ENCODE data around the gene FOXO6.

Gene FOXO6

GRCh38 chr1:41418857-41419583 lies 57.8 kb downstream of the FOXO6 start:
- Histone ChIP-seq H3K9me3 (ENCODE audit: low read length) (no peaks in the 10 kb centered on the region), H3K36me3 (ENCODE audit: insufficient read depth, low read length) (no peaks in the 10 kb centered on the region), H3K4me1 (ENCODE audit: insufficient read depth, low read length) (peaks cover 13% of the 10 kb centered on the region), H3K27me3 (ENCODE audit: insufficient read depth, low read length) (no peaks in the 10 kb centered on the region), H2AFZ (ENCODE audit: low read depth, low read length) (no peak overlapping the region), H3K4me3 (ENCODE audit: low read length) (no peak overlapping the region)

- no peaks in the 10 kb centered on the region for H3K9me3 ChIP-seq (ENCODE audit: low read length)
- H2AFZ ChIP-seq (ENCODE audit: low read depth, low read length), result no peak overlapping the region
- no peak overlapping the region for H3K4me3 ChIP-seq (ENCODE audit: low read length)
- peaks cover 13% of the 10 kb centered on the region for H3K4me1 ChIP-seq (ENCODE audit: insufficient read depth, low read length)
- H3K36me3 ChIP-seq (ENCODE audit: insufficient read depth, low read length), result no peaks in the 10 kb centered on the region
- no peaks in the 10 kb centered on the region for H3K27me3 ChIP-seq (ENCODE audit: insufficient read depth, low read length)
These were observed 58.5 kb downstream of the FOXO6 start for GRCh38 chr1:41419584-41420295.

GRCh38 chr1:41420351-41420750 lies 59.1 kb downstream of the FOXO6 start:
- Histone ChIP-seq H3K36me3 (ENCODE audit: insufficient read depth, low read length) (no peaks in the 10 kb centered on the region), H2AFZ (ENCODE audit: low read depth, low read length) (no peak overlapping the region), H3K27me3 (ENCODE audit: insufficient read depth, low read length) (no peaks in the 10 kb centered on the region), H3K9me3 (ENCODE audit: low read length) (no peaks in the 10 kb centered on the region), H3K4me1 (ENCODE audit: insufficient read depth, low read length) (peaks cover 13% of the 10 kb centered on the region), H3K4me3 (ENCODE audit: low read length) (no peak overlapping the region)

- no peaks in the 10 kb centered on the region for H3K36me3 ChIP-seq (ENCODE audit: insufficient read depth, low read length)
- H2AFZ ChIP-seq (ENCODE audit: low read depth, low read length), result no peak overlapping the region
- H3K9me3 ChIP-seq (ENCODE audit: low read length), result no peaks in the 10 kb centered on the region
- H3K4me1 ChIP-seq (ENCODE audit: insufficient read depth, low read length), result peaks cover 13% of the 10 kb centered on the region
- H3K4me3 ChIP-seq (ENCODE audit: low read length), result no peak overlapping the region
- H3K27me3 ChIP-seq (ENCODE audit: insufficient read depth, low read length), result no peaks in the 10 kb centered on the region
These were observed 59.6 kb downstream of the FOXO6 start for GRCh38 chr1:41420860-41421259.

- Histone ChIP-seq H3K4me1 (ENCODE audit: insufficient read depth, low read length) (peaks cover 13% of the 10 kb centered on the region), H3K9me3 (ENCODE audit: low read length) (no peaks in the 10 kb centered on the region), H2AFZ (ENCODE audit: low read depth, low read length) (no peak overlapping the region), H3K4me3 (ENCODE audit: low read length) (no peak overlapping the region), H3K27me3 (ENCODE audit: insufficient read depth, low read length) (no peaks in the 10 kb centered on the region), H3K36me3 (ENCODE audit: insufficient read depth, low read length) (no peaks in the 10 kb centered on the region)
These were observed 61.1 kb downstream of the FOXO6 start for GRCh38 chr1:41422306-41422705.

GRCh38 chr1:41423511-41424191 lies 62.4 kb downstream of the FOXO6 start:
- H3K9me3 ChIP-seq (ENCODE audit: low read length), result no peaks in the 10 kb centered on the region
- no peak overlapping the region for H2AFZ ChIP-seq (ENCODE audit: low read depth, low read length)
- no peaks in the 10 kb centered on the region for H3K36me3 ChIP-seq (ENCODE audit: insufficient read depth, low read length)
- peaks cover 13% of the 10 kb centered on the region for H3K4me1 ChIP-seq (ENCODE audit: insufficient read depth, low read length)
- no peaks in the 10 kb centered on the region for H3K27me3 ChIP-seq (ENCODE audit: insufficient read depth, low read length)
- no peak overlapping the region for H3K4me3 ChIP-seq (ENCODE audit: low read length)

- no peaks in the 10 kb centered on the region for H3K27me3 ChIP-seq (ENCODE audit: insufficient read depth, low read length)
- peaks cover 13% of the 10 kb centered on the region for H3K4me1 ChIP-seq (ENCODE audit: insufficient read depth, low read length)
- H2AFZ ChIP-seq (ENCODE audit: low read depth, low read length), result no peak overlapping the region
- H3K36me3 ChIP-seq (ENCODE audit: insufficient read depth, low read length), result no peaks in the 10 kb centered on the region
- H3K9me3 ChIP-seq (ENCODE audit: low read length), result no peaks in the 10 kb centered on the region
- H3K4me3 ChIP-seq (ENCODE audit: low read length), result no peak overlapping the region
These were observed 63.4 kb downstream of the FOXO6 start for GRCh38 chr1:41424581-41425118.

GRCh38 chr1:41425369-41425768 lies 64.1 kb downstream of the FOXO6 start:
- H3K36me3 ChIP-seq (ENCODE audit: insufficient read depth, low read length), result no peaks in the 10 kb centered on the region
- H3K4me1 ChIP-seq (ENCODE audit: insufficient read depth, low read length), result peaks cover 8% of the 10 kb centered on the region
- H3K4me3 ChIP-seq (ENCODE audit: low read length), result no peak overlapping the region
- H3K9me3 ChIP-seq (ENCODE audit: low read length), result no peaks in the 10 kb centered on the region
- no peaks in the 10 kb centered on the region for H3K27me3 ChIP-seq (ENCODE audit: insufficient read depth, low read length)
- H2AFZ ChIP-seq (ENCODE audit: low read depth, low read length), result no peak overlapping the region

- no peaks in the 10 kb centered on the region for H3K36me3 ChIP-seq (ENCODE audit: insufficient read depth, low read length)
These were observed 65.1 kb downstream of the FOXO6 start for GRCh38 chr1:41426201-41426890.

GRCh38 chr1:41427122-41427913 lies 66.1 kb downstream of the FOXO6 start:
- no peaks in the 10 kb centered on the region for H3K4me1 ChIP-seq (ENCODE audit: insufficient read depth, low read length)
- H3K27me3 ChIP-seq (ENCODE audit: insufficient read depth, low read length), result no peaks in the 10 kb centered on the region
- no peaks in the 10 kb centered on the region for H3K9me3 ChIP-seq (ENCODE audit: low read length)
- H2AFZ ChIP-seq (ENCODE audit: low read depth, low read length), result no peak overlapping the region
- H3K4me3 ChIP-seq (ENCODE audit: low read length), result no peak overlapping the region
- no peaks in the 10 kb centered on the region for H3K36me3 ChIP-seq (ENCODE audit: insufficient read depth, low read length)

More at GRCh38 chr1:41426201-41426890, 65.1 kb downstream of the FOXO6 start:
- Histone ChIP-seq H3K9me3 (ENCODE audit: low read length) (no peaks in the 10 kb centered on the region), H2AFZ (ENCODE audit: low read depth, low read length) (no peak overlapping the region), H3K4me3 (ENCODE audit: low read length) (no peak overlapping the region), H3K4me1 (ENCODE audit: insufficient read depth, low read length) (no peaks in the 10 kb centered on the region), H3K27me3 (ENCODE audit: insufficient read depth, low read length) (no peaks in the 10 kb centered on the region)

- Histone ChIP-seq H2AFZ (ENCODE audit: low read depth, low read length) (no peak overlapping the region), H3K27me3 (ENCODE audit: insufficient read depth, low read length) (no peaks in the 10 kb centered on the region), H3K36me3 (ENCODE audit: insufficient read depth, low read length) (no peaks in the 10 kb centered on the region), H3K4me3 (ENCODE audit: low read length) (no peak overlapping the region), H3K4me1 (ENCODE audit: insufficient read depth, low read length) (no peaks in the 10 kb centered on the region), H3K9me3 (ENCODE audit: low read length) (no peaks in the 10 kb centered on the region)
These were observed 66.9 kb downstream of the FOXO6 start for GRCh38 chr1:41427916-41428737.

Data from neuron (in vitro differentiated cells).